ENCODE measurements around the gene RRP1. TPM values are rescaled to one million over a fixed set of nuclear protein-coding genes. Genes with fewer than 3 reads are reported as not detected.

RRP1 gene
- total RNA-seq, 1 donor from 2014 or later = 43.6 TPM

- Mint-ChIP-seq H3K4me1 (ENCODE audit: unreplicated experiment) (peaks cover 10% of the 10 kb centered on the region), H3K4me3 (no peak overlapping the region), H3K27ac (no peak overlapping the region), H3K27me3 (no peaks in the 10 kb centered on the region), H3K36me3 (no peaks in the 10 kb centered on the region), H3K9me3 (no peaks in the 10 kb centered on the region)
- DNase-seq (ENCODE audit: extremely low spot score, unreplicated experiment) = no peak
- no peak for TF ChIP-seq CTCF (conservative IDR thresholded peaks at IDR 0.05)
Observed at GRCh38 chr21:43781846-43782245, 7.5 kb upstream of the RRP1 start.

DNA sequence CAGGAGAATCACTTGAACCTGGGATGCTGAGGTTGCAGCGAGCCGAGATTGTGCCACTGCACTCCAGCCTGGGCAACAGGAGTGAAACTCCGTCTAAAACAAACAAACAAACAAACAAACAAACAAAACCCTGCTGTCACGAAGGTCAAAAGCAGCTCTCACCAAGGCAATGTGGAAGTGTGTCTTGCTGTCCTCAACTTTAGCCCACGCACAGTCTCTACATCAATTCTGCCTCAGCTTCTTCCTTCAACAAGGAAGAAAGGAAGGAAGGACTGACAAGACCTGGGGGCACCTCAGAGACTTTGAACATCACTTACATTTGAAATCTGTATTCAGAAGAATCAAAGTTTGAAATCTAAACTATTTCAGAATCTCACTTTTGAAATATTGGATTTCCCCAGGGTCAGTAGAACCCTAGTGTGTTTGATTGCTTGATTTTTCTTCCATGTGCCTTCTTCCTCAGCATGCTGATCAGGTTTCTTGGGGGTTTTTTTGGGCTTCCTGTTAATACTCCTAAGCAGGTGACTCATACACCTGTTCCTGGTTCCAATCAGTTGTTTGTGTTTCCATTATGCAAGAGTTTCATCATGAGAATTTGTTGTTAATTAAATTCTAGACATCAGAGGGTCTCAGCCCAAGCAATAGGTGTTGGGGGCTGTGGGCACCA lies 6.8 kb upstream of the RRP1 start:
- Mint-ChIP-seq H3K9me3 (no peaks in the 10 kb centered on the region), H3K4me3 (peak overlapping the region; percentile 17), H3K27ac (peak overlapping the region; percentile 46), H3K27me3 (no peaks in the 10 kb centered on the region), H3K4me1 (ENCODE audit: unreplicated experiment) (peaks cover 10% of the 10 kb centered on the region), H3K36me3 (no peaks in the 10 kb centered on the region)
- no peak for DNase-seq (ENCODE audit: extremely low spot score, unreplicated experiment)
- TF ChIP-seq CTCF (conservative IDR thresholded peaks at IDR 0.05) = no peak

DNA sequence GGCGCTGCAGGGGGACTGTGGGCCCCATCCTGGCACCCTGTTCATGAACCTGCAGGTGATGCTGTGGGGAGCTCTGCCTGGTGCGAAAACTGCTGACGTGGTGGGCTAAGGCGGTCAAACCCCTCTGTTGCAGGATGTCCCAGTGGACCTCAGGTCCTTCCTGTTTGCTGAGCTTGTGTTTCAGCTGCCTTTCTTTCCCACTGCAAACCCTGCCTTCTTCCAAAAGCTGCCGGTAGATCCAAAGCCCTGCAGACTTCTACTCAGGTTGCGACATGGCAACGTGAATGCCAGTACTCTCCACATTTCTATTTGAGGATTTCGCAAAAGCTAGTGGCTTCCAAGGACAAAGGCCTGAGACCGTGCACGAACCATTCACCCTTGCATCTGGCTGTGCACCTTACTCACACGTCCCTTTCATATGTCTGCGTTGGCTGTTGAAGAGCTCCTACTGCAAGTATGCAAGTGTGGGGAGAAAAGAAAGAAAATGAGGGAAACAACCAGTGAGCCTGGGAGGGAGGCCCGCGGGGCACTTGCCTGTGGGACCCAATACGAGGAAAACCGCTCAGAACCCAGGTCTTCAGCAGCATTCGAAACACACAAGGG lies 6.2 kb upstream of the RRP1 start:
- DNase-seq (ENCODE audit: extremely low spot score, unreplicated experiment) = no peak
- H3K4me3 Mint-ChIP-seq = no peak overlapping the region
- TF ChIP-seq CTCF (conservative IDR thresholded peaks at IDR 0.05) = no peak
- H3K27me3 Mint-ChIP-seq = no peaks in the 10 kb centered on the region
- H3K36me3 Mint-ChIP-seq = no peaks in the 10 kb centered on the region
- H3K9me3 Mint-ChIP-seq = no peaks in the 10 kb centered on the region
- peaks cover 10% of the 10 kb centered on the region for H3K4me1 Mint-ChIP-seq (ENCODE audit: unreplicated experiment)
- H3K27ac Mint-ChIP-seq = peak overlapping the region; percentile 46

- H3K27me3 Mint-ChIP-seq = no peaks in the 10 kb centered on the region
- no peaks in the 10 kb centered on the region for H3K4me1 Mint-ChIP-seq (ENCODE audit: unreplicated experiment)
- no peaks in the 10 kb centered on the region for H3K9me3 Mint-ChIP-seq
- DNase-seq (ENCODE audit: extremely low spot score, unreplicated experiment) = no peak
- no peaks in the 10 kb centered on the region for H3K36me3 Mint-ChIP-seq
- H3K4me3 Mint-ChIP-seq = no peak overlapping the region
- H3K27ac Mint-ChIP-seq = no peak overlapping the region
- TF ChIP-seq CTCF (conservative IDR thresholded peaks at IDR 0.05) = no peak
Observed at GRCh38 chr21:43785134-43785533, 4.2 kb upstream of the RRP1 start.

DNA sequence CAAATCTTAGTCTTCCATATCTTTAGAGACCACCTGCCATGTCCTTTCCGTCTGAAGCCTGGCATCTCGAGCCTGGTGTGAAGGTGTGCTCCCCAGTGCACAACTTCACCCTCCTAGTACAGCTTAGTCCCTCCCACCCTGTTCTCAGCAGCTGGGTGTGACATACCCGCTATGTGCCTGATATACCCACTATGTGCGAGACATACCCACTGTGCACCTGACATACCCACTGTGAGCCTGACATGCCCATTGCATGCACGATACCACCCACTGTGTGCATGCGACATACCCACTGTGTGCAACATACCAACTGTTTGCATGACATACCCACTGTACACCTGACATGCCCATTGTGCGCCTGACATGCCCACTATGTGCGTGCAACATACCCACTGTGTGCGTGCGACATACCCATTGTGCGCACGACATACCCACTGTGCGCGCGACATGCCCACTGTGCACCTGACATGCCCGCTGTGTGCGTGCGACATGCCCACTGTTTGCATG lies 3.0 kb upstream of the RRP1 start:
- Mint-ChIP-seq H3K27ac (peak overlapping the region; percentile 71), H3K36me3 (no peaks in the 10 kb centered on the region), H3K27me3 (no peaks in the 10 kb centered on the region), H3K4me1 (ENCODE audit: unreplicated experiment) (peaks cover 8% of the 10 kb centered on the region), H3K9me3 (no peaks in the 10 kb centered on the region), H3K4me3 (peak overlapping the region; percentile 79)
- TF ChIP-seq CTCF (conservative IDR thresholded peaks at IDR 0.05) = no peak
- DNase-seq (ENCODE audit: extremely low spot score, unreplicated experiment) = no peak

Measured in type B pancreatic cell (in vitro differentiated cells).